ENCODE measurements around the gene CHTF8.
A peak's percentile ranks its signal among the peaks of the same experiment; 100 is the strongest.
"Not testable (repeated sequence)": the region's sequence is repeated elsewhere in the genome, so short reads cannot be mapped to it uniquely, and the experiment has no call there.

CHTF8 gene

GRCh38 chr16:69150146-69150865 is 17.9 kb upstream of the CHTF8 start:
- Mint-ChIP-seq H3K4me3 (no peak overlapping the region), H3K27ac (no peak overlapping the region), H3K36me3 (ENCODE audit: low read depth) (peaks cover 67% of the 10 kb centered on the region), H3K9me3 (no peaks in the 10 kb centered on the region), H3K4me1 (ENCODE audit: low read depth) (no peaks in the 10 kb centered on the region), H3K27me3 (no peaks in the 10 kb centered on the region)

GRCh38 chr16:69149621-69150020 is 17.2 kb upstream of the CHTF8 start:
- not testable (repeated sequence) for H3K27me3 Mint-ChIP-seq; H3K9me3 Mint-ChIP-seq; H3K4me1 Mint-ChIP-seq (ENCODE audit: low read depth); H3K27ac Mint-ChIP-seq; H3K4me3 Mint-ChIP-seq
- H3K36me3 Mint-ChIP-seq (ENCODE audit: low read depth): peaks cover 65% of the 10 kb centered on the region

- Mint-ChIP-seq H3K4me3 (no peak overlapping the region), H3K4me1 (ENCODE audit: low read depth) (no peaks in the 10 kb centered on the region), H3K9me3 (no peaks in the 10 kb centered on the region), H3K27me3 (no peaks in the 10 kb centered on the region), H3K36me3 (ENCODE audit: low read depth) (peaks cover 66% of the 10 kb centered on the region), H3K27ac (no peak overlapping the region)
Measured at GRCh38 chr16:69145658-69146057, 13.3 kb upstream of the CHTF8 start.

- Mint-ChIP-seq H3K27ac (no peak overlapping the region), H3K9me3 (no peaks in the 10 kb centered on the region), H3K4me1 (ENCODE audit: low read depth) (no peaks in the 10 kb centered on the region), H3K27me3 (no peaks in the 10 kb centered on the region), H3K36me3 (ENCODE audit: low read depth) (peaks cover 74% of the 10 kb centered on the region), H3K4me3 (no peak overlapping the region)
Measured at GRCh38 chr16:69143116-69143515, 10.7 kb upstream of the CHTF8 start.

GRCh38 chr16:69141936-69142335 is 9.5 kb upstream of the CHTF8 start:
- Mint-ChIP-seq H3K27me3 (no peaks in the 10 kb centered on the region), H3K27ac (peak overlapping the region; percentile 9), H3K4me3 (no peak overlapping the region), H3K36me3 (ENCODE audit: low read depth) (peaks cover 81% of the 10 kb centered on the region), H3K9me3 (no peaks in the 10 kb centered on the region), H3K4me1 (ENCODE audit: low read depth) (peaks cover 3% of the 10 kb centered on the region)

GRCh38 chr16:69141014-69141413 is 8.6 kb upstream of the CHTF8 start:
- H3K36me3 Mint-ChIP-seq (ENCODE audit: low read depth): peaks cover 82% of the 10 kb centered on the region
- no peaks in the 10 kb centered on the region for H3K9me3 Mint-ChIP-seq
- no peaks in the 10 kb centered on the region for H3K27me3 Mint-ChIP-seq
- no peak overlapping the region for H3K4me3 Mint-ChIP-seq
- H3K4me1 Mint-ChIP-seq (ENCODE audit: low read depth): peaks cover 13% of the 10 kb centered on the region
- no peak overlapping the region for H3K27ac Mint-ChIP-seq

- H3K36me3 Mint-ChIP-seq (ENCODE audit: low read depth): peaks cover 77% of the 10 kb centered on the region
- not testable (repeated sequence) for H3K27me3 Mint-ChIP-seq, H3K4me3 Mint-ChIP-seq, H3K9me3 Mint-ChIP-seq, H3K27ac Mint-ChIP-seq
- H3K4me1 Mint-ChIP-seq (ENCODE audit: low read depth): peaks cover 20% of the 10 kb centered on the region
Measured at GRCh38 chr16:69139464-69139863, 7.1 kb upstream of the CHTF8 start.

- no peak overlapping the region for H3K27ac Mint-ChIP-seq
- no peaks in the 10 kb centered on the region for H3K9me3 Mint-ChIP-seq
- H3K4me1 Mint-ChIP-seq (ENCODE audit: low read depth): peaks cover 28% of the 10 kb centered on the region
- no peak overlapping the region for H3K4me3 Mint-ChIP-seq
- H3K27me3 Mint-ChIP-seq: no peaks in the 10 kb centered on the region
- H3K36me3 Mint-ChIP-seq (ENCODE audit: low read depth): peaks cover 81% of the 10 kb centered on the region
Measured at GRCh38 chr16:69138608-69139007, 6.2 kb upstream of the CHTF8 start.

GRCh38 chr16:69133373-69133954 is 1.1 kb upstream of the CHTF8 start:
- peaks cover 60% of the 10 kb centered on the region for H3K4me1 Mint-ChIP-seq (ENCODE audit: low read depth)
- H3K4me3 Mint-ChIP-seq: peak overlapping the region; percentile 97
- H3K27me3 Mint-ChIP-seq: no peaks in the 10 kb centered on the region

GRCh38 chr16:69131839-69132423 is 457 bp downstream of the CHTF8 start:
- Mint-ChIP-seq H3K36me3 (ENCODE audit: low read depth) (peaks cover 51% of the 10 kb centered on the region), H3K4me1 (ENCODE audit: low read depth) (peaks cover 70% of the 10 kb centered on the region)

More at GRCh38 chr16:69133373-69133954, 1.1 kb upstream of the CHTF8 start:
- peaks cover 56% of the 10 kb centered on the region for H3K36me3 Mint-ChIP-seq (ENCODE audit: low read depth)
- H3K9me3 Mint-ChIP-seq: no peaks in the 10 kb centered on the region
- H3K27ac Mint-ChIP-seq: peak overlapping the region; percentile 94

GRCh38 chr16:69131167-69131838 is 1.1 kb downstream of the CHTF8 start:
- H3K4me1 Mint-ChIP-seq (ENCODE audit: low read depth): peaks cover 64% of the 10 kb centered on the region

More at GRCh38 chr16:69131839-69132423, 457 bp downstream of the CHTF8 start:
- Mint-ChIP-seq H3K9me3 (no peaks in the 10 kb centered on the region), H3K27ac (peak overlapping the region; percentile 94), H3K4me3 (peak overlapping the region; percentile 95), H3K27me3 (no peaks in the 10 kb centered on the region)

GRCh38 chr16:69130461-69130860 is 1.9 kb downstream of the CHTF8 start:
- Mint-ChIP-seq H3K9me3 (no peaks in the 10 kb centered on the region), H3K27me3 (no peaks in the 10 kb centered on the region), H3K36me3 (ENCODE audit: low read depth) (peaks cover 49% of the 10 kb centered on the region), H3K4me3 (peak overlapping the region; percentile 95), H3K27ac (peak overlapping the region; percentile 40), H3K4me1 (ENCODE audit: low read depth) (peaks cover 66% of the 10 kb centered on the region)

More at GRCh38 chr16:69131167-69131838, 1.1 kb downstream of the CHTF8 start:
- Mint-ChIP-seq H3K4me3 (peak overlapping the region; percentile 95), H3K27ac (peak overlapping the region; percentile 94), H3K27me3 (no peaks in the 10 kb centered on the region), H3K36me3 (ENCODE audit: low read depth) (peaks cover 49% of the 10 kb centered on the region), H3K9me3 (no peaks in the 10 kb centered on the region)

- Mint-ChIP-seq H3K27ac (peak overlapping the region; percentile 26), H3K9me3 (no peaks in the 10 kb centered on the region), H3K4me1 (ENCODE audit: low read depth) (peaks cover 53% of the 10 kb centered on the region), H3K36me3 (ENCODE audit: low read depth) (peaks cover 38% of the 10 kb centered on the region), H3K27me3 (no peaks in the 10 kb centered on the region), H3K4me3 (no peak overlapping the region)
Measured at GRCh38 chr16:69127966-69128510, 4.3 kb downstream of the CHTF8 start.

- not testable (repeated sequence) for H3K27ac Mint-ChIP-seq, H3K4me3 Mint-ChIP-seq, H3K27me3 Mint-ChIP-seq, H3K9me3 Mint-ChIP-seq
- H3K4me1 Mint-ChIP-seq (ENCODE audit: low read depth): peaks cover 51% of the 10 kb centered on the region
- peaks cover 38% of the 10 kb centered on the region for H3K36me3 Mint-ChIP-seq (ENCODE audit: low read depth)
Measured at GRCh38 chr16:69126801-69127200, 5.6 kb downstream of the CHTF8 start.

- H3K36me3 Mint-ChIP-seq (ENCODE audit: low read depth): peaks cover 36% of the 10 kb centered on the region
- no peaks in the 10 kb centered on the region for H3K9me3 Mint-ChIP-seq
- H3K27me3 Mint-ChIP-seq: no peaks in the 10 kb centered on the region
- H3K27ac Mint-ChIP-seq: peak overlapping the region; percentile 21
- peaks cover 47% of the 10 kb centered on the region for H3K4me1 Mint-ChIP-seq (ENCODE audit: low read depth)
- H3K4me3 Mint-ChIP-seq: no peak overlapping the region
Measured at GRCh38 chr16:69126221-69126620, 6.2 kb downstream of the CHTF8 start.

Measured in stimulated activated naive CD8-positive, alpha-beta T cell treated with anti-CD3 and anti-CD28 coated beads, Interleukin-15, Interleukin-2, amounts not matched to agents 100 ng/mL and 50 ng/mL, for 24 hours (primary cell).